Hepatocyte (in vitro differentiated cells): ENCODE data around the gene AKR1B1. TPM values are rescaled to one million over a fixed set of nuclear protein-coding genes. Genes with fewer than 3 reads are reported as not detected.

Experiments used
- DNase-seq: peaks from one replicate; pipeline ENCODE4 v3.0.0-alpha.2; 2016; ENCODE audit warnings: low spot score
- H2AFZ ChIP-seq: fragments of 200-600 bp; sonication (generic); 2 replicates; pipeline ENCODE4 v1.6.0; 2016; ENCODE audit warnings: antibody characterized with exemption, mild to moderate bottlenecking
- H3K27ac ChIP-seq: fragments of 200-600 bp; sonication (generic); 2 replicates; pipeline ENCODE4 v1.5.1; 2016; ENCODE audit warnings: mild to moderate bottlenecking
- H3K27me3 ChIP-seq: fragments of 200-600 bp; sonication (generic); 2 replicates; pipeline ENCODE4 v1.6.1; 2016
- H3K36me3 ChIP-seq: fragments of 200-600 bp; sonication (generic); replicated peaks from 2 replicates; pipeline ENCODE4 v1.5.1; 2016; ENCODE audit warnings: low read depth; ENCODE audit not compliant: insufficient read depth
- H3K4me1 ChIP-seq: fragments of 200-600 bp; sonication (generic); 2 replicates; pipeline ENCODE4 v1.5.1; 2016; ENCODE audit warnings: mild to moderate bottlenecking, moderate library complexity; ENCODE audit not compliant: insufficient read depth
- H3K4me2 ChIP-seq: fragments of 200-600 bp; sonication (generic); 2 replicates; pipeline ENCODE4 v1.6.0; 2016
- H3K4me3 ChIP-seq: fragments of 200-600 bp; sonication (generic); 2 replicates; pipeline ENCODE4 v1.5.1; 2016; ENCODE audit warnings: mild to moderate bottlenecking
- H3K79me2 ChIP-seq: fragments of 200-600 bp; sonication (generic); 2 replicates; pipeline ENCODE4 v1.6.0; 2017; ENCODE audit warnings: mild to moderate bottlenecking
- H3K9me2 ChIP-seq: fragments of 200-600 bp; sonication (generic); replicated peaks from 2 replicates; pipeline ENCODE4 v1.6.0; 2017; ENCODE audit warnings: mild to moderate bottlenecking; ENCODE audit not compliant: insufficient read depth
- H3K9me3 ChIP-seq: fragments of 200-600 bp; sonication (generic); 2 replicates; pipeline ENCODE4 v1.5.1; 2016; ENCODE audit warnings: low read depth, mild to moderate bottlenecking
- H4K20me1 ChIP-seq: fragments of 200-600 bp; sonication (generic); 2 replicates; pipeline ENCODE4 v1.6.0; 2016; ENCODE audit warnings: mild to moderate bottlenecking; ENCODE audit not compliant: insufficient read depth, poor library complexity, severe bottlenecking
- EZH2 ChIP-seq: fragments of 200-600 bp; sonication (generic); IDR thresholded peaks from 2 replicates; pipeline ENCODE4 v1.6.1; 2016; ENCODE audit warnings: antibody characterized with exemption, mild to moderate bottlenecking, borderline replicate concordance
- EZH2phosphoT487 ChIP-seq: fragments of 200-600 bp; sonication (generic); IDR thresholded peaks from one replicate; pipeline ENCODE4 v1.6.1; 2018; ENCODE audit warnings: antibody characterized with exemption, mild to moderate bottlenecking, low read depth, moderate library complexity; ENCODE audit not compliant: unreplicated experiment, severe bottlenecking
- WGBS: methylation state at CpG from one replicate; pipeline ENCODE4 v1.1.6; 2016; ENCODE audit warnings: low lambda C conversion rate; ENCODE audit errors: missing lambda C conversion rate; 5-methylcytosine and 5-hydroxymethylcytosine counted together
- polyA plus RNA-seq: library from polyadenylated mRNA; unstranded; fragments of >200 nt; fragmentation: Nextera tagmentation; extraction: Ambion mirVana; gene quantifications from 2 replicates; pipeline ENCODE4 v1.2.1, GENCODE V29; 2016
- total RNA-seq: library from RNA; depleted of rRNA; stranded (reverse); fragments of >200 nt; gene quantifications from 2 replicates; pipeline ENCODE4 v1.2.3, GENCODE V29; 2014
- TF ChIP-seq, protein P1 (sequence below): fragments of 200-600 bp; sonication (generic); IDR thresholded peaks from 2 replicates; pipeline ENCODE4 v1.5.1; 2016; ENCODE audit warnings: antibody characterized with exemption, mild to moderate bottlenecking; ENCODE audit not compliant: poor library complexity

Gene AKR1B1
- total and polyA plus RNA-seq, 2 experiments from 2014 or later: 129 to 342 TPM

DNA sequence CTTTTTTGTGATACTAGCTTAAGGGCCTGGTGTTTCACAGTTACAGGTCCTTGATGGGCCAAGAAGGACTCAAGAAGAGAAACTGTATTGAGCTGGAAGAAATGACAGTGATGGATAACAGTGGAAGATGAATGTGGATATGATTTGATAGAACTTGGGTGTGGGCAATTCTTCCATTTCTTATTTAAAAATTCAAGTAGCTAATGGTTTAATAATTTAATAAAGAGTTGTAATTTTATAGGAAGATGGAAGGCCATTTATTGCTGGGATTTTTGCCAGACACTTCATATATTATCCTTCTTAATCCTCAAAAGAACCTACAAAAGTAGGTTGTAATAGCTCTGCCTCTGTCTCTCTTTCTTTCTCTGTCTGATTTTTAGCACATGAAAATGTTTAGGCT lies 21.3 kb upstream of the AKR1B1 start:
- no peaks in the 10 kb centered on the region for H3K36me3 ChIP-seq
- H3K27me3 ChIP-seq: no peaks in the 10 kb centered on the region
- no peak overlapping the region for H3K4me2 ChIP-seq
- no peaks in the 10 kb centered on the region for H3K4me1 ChIP-seq
- no peaks in the 10 kb centered on the region for H4K20me1 ChIP-seq
- H3K79me2 ChIP-seq: no peaks in the 10 kb centered on the region
- TF ChIP-seq, protein P1, sequence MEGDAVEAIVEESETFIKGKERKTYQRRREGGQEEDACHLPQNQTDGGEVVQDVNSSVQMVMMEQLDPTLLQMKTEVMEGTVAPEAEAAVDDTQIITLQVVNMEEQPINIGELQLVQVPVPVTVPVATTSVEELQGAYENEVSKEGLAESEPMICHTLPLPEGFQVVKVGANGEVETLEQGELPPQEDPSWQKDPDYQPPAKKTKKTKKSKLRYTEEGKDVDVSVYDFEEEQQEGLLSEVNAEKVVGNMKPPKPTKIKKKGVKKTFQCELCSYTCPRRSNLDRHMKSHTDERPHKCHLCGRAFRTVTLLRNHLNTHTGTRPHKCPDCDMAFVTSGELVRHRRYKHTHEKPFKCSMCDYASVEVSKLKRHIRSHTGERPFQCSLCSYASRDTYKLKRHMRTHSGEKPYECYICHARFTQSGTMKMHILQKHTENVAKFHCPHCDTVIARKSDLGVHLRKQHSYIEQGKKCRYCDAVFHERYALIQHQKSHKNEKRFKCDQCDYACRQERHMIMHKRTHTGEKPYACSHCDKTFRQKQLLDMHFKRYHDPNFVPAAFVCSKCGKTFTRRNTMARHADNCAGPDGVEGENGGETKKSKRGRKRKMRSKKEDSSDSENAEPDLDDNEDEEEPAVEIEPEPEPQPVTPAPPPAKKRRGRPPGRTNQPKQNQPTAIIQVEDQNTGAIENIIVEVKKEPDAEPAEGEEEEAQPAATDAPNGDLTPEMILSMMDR: no peak
- TF ChIP-seq EZH2phosphoT487 (no peak), EZH2 (no peak)
- no peak overlapping the region for H2AFZ ChIP-seq
- H3K4me3 ChIP-seq: no peak overlapping the region
- no peaks in the 10 kb centered on the region for H3K9me3 ChIP-seq
- H3K9me2 ChIP-seq: no peaks in the 10 kb centered on the region
- H3K27ac ChIP-seq: no peak overlapping the region
- DNase-seq: no peak

DNA sequence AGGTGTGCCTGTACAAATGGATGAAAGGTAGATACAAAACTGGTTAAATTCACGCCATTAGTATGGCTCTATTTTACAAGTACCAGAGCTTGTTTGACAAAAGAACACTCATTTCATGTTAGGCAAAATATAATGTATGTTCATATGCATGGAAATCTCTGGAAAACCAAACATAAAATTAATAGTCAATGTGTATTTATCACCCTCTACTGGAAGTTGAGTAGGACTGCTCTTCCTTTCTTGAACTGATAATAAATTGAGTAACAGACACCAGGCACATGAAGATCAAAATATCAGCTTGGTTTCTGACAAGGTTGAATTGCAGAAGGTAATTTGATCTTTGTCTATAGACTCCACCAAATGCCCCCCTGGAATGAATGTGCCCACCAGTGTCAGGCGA lies 19.8 kb upstream of the AKR1B1 start:
- H3K36me3 ChIP-seq: no peaks in the 10 kb centered on the region
- 92% methylated on average over 2 of the region's 2 CpGs for WGBS
- no peaks in the 10 kb centered on the region for H3K9me3 ChIP-seq
- no peak overlapping the region for H2AFZ ChIP-seq
- H3K4me2 ChIP-seq: no peak overlapping the region
- no peak for DNase-seq
- no peaks in the 10 kb centered on the region for H3K9me2 ChIP-seq
- H3K27me3 ChIP-seq: no peaks in the 10 kb centered on the region
- no peak overlapping the region for H3K27ac ChIP-seq
- TF ChIP-seq EZH2 (no peak), EZH2phosphoT487 (no peak)
- TF ChIP-seq, protein P1: no peak
- no peaks in the 10 kb centered on the region for H4K20me1 ChIP-seq
- H3K4me3 ChIP-seq: no peak overlapping the region
- no peaks in the 10 kb centered on the region for H3K4me1 ChIP-seq
- no peaks in the 10 kb centered on the region for H3K79me2 ChIP-seq

DNA sequence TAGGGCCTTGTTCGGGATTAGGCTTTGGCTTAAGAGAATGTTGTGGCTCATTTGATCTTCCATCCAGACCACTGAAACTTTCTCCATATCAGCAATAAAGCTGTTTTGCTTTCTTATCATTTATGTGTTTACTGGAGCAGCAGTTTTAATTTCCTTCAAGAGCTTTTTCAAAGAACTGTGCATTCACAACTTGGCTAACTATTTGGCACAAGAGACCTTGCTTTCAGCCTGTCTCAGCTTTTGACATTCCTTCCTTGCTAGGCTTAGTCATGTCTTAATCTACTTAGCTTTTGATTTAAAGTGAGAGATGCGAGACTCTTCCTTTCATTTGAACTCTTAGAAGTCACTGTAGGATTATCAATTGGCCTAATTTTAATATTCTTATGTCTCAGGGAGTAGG lies 19.1 kb upstream of the AKR1B1 start:
- Histone ChIP-seq H3K9me3 (no peaks in the 10 kb centered on the region), H3K27me3 (no peaks in the 10 kb centered on the region), H2AFZ (no peak overlapping the region), H3K36me3 (no peaks in the 10 kb centered on the region), H3K79me2 (no peaks in the 10 kb centered on the region), H3K4me2 (no peak overlapping the region), H3K27ac (no peak overlapping the region), H3K9me2 (no peaks in the 10 kb centered on the region), H3K4me3 (no peak overlapping the region), H4K20me1 (no peaks in the 10 kb centered on the region), H3K4me1 (no peaks in the 10 kb centered on the region)
- no peak for DNase-seq
- TF ChIP-seq EZH2 (no peak), EZH2phosphoT487 (no peak)
- TF ChIP-seq, protein P1: no peak
- 66% methylated on average over 2 of the region's 2 CpGs for WGBS

DNA sequence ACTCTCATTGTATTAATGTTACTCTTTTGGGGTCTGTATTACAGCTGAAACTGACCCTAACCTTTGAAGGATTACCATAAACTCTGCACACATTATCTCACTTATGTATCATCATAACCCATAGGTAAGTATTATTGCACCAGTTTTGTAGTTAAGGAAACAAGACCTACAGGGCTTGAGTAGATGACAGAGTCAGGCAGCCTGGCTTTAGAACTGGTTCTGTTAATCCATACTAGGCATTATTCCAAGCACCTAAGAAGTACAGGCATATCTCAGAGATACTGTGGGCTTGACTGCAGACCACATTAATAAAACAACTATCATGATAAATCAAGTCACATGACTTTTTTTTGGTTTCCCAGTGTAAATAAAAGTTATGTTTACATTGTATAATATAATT lies 17.1 kb upstream of the AKR1B1 start:
- H3K4me3 ChIP-seq: no peak overlapping the region
- no peak for DNase-seq
- H2AFZ ChIP-seq: no peak overlapping the region
- H3K4me1 ChIP-seq: no peaks in the 10 kb centered on the region
- no peaks in the 10 kb centered on the region for H3K36me3 ChIP-seq
- H3K9me3 ChIP-seq: no peaks in the 10 kb centered on the region
- no peak for TF ChIP-seq EZH2phosphoT487
- H3K79me2 ChIP-seq: no peaks in the 10 kb centered on the region
- no peak overlapping the region for H3K27ac ChIP-seq
- no peaks in the 10 kb centered on the region for H3K9me2 ChIP-seq
- no peaks in the 10 kb centered on the region for H4K20me1 ChIP-seq
- no peaks in the 10 kb centered on the region for H3K27me3 ChIP-seq
- no peak overlapping the region for H3K4me2 ChIP-seq
